Dendritic cell treated with granulocyte-macrophage colony-stimulating factor and Interleukin-4, amounts not matched to agents 40 ng/mL and 50 ng/mL, for 4 days (primary cell): Measurements from ENCODE around the gene CRYGN.

Experiments
- H3K27ac Mint-ChIP-seq: one replicate; pipeline ENCODE4 v1.8.0; 2022; ENCODE audit warnings: mild to moderate bottlenecking, mixed read lengths
- H3K27me3 Mint-ChIP-seq: one replicate; pipeline ENCODE4 v1.8.0; 2022; ENCODE audit warnings: mild to moderate bottlenecking, mixed read lengths
- H3K36me3 Mint-ChIP-seq: one replicate; pipeline ENCODE4 v1.8.0; 2022; ENCODE audit warnings: low read depth, mixed read lengths
- H3K4me1 Mint-ChIP-seq: one replicate; pipeline ENCODE4 v1.8.0; 2022; ENCODE audit warnings: low read depth, mixed read lengths
- H3K4me3 Mint-ChIP-seq: one replicate; pipeline ENCODE4 v1.8.0; 2022; ENCODE audit warnings: mild to moderate bottlenecking, moderate library complexity, mixed read lengths
- H3K9me3 Mint-ChIP-seq: one replicate; pipeline ENCODE4 v1.8.0; 2022; ENCODE audit warnings: mixed read lengths
- intact Hi-C: fragments of 100-400 bp; cut with micrococcal nuclease; formaldehyde crosslinking; loops from one replicate; pipeline ENCODE4 v1.15.0; 2022

CRYGN gene

GRCh38 chr7:151439855-151440798, at the start of gene CRYGN:
TSS of gene CRYGN (minus strand) at chr7:151440141. CDS start at chr7:151439917, 224 bp downstream.
- H3K27me3 Mint-ChIP-seq: peaks cover 36% of the 10 kb centered on the region

GRCh38 chr7:151489498-151489897, 49.6 kb upstream of the CRYGN start:
- H3K27ac Mint-ChIP-seq: no peak overlapping the region
- intact Hi-C loops: no loop called here
- H3K4me3 Mint-ChIP-seq: no peak overlapping the region
- no peaks in the 10 kb centered on the region for H3K9me3 Mint-ChIP-seq
- peaks cover 57% of the 10 kb centered on the region for H3K36me3 Mint-ChIP-seq
- peaks cover 57% of the 10 kb centered on the region for H3K4me1 Mint-ChIP-seq
- no peaks in the 10 kb centered on the region for H3K27me3 Mint-ChIP-seq

More at GRCh38 chr7:151439855-151440798, at the start of gene CRYGN:
- H3K9me3 Mint-ChIP-seq: no peaks in the 10 kb centered on the region
- intact Hi-C loops: no loop called here
- H3K4me3 Mint-ChIP-seq: peak within 1 kb of the TSS; percentile 64
- no peaks in the 10 kb centered on the region for H3K36me3 Mint-ChIP-seq
- peak within 1 kb of the TSS; percentile 60 for H3K27ac Mint-ChIP-seq
- H3K4me1 Mint-ChIP-seq: peaks cover 37% of the 10 kb centered on the region

GRCh38 chr7:151488096-151488495, 48.2 kb upstream of the CRYGN start:
- Mint-ChIP-seq H3K9me3 (no peaks in the 10 kb centered on the region), H3K4me1 (peaks cover 47% of the 10 kb centered on the region)
- intact Hi-C loops: no loop called here

GRCh38 chr7:151487228-151487627, 47.3 kb upstream of the CRYGN start:
- Mint-ChIP-seq H3K27me3 (no peaks in the 10 kb centered on the region), H3K4me1 (peaks cover 41% of the 10 kb centered on the region), H3K9me3 (no peaks in the 10 kb centered on the region), H3K4me3 (no peak overlapping the region), H3K27ac (peak overlapping the region; percentile 1), H3K36me3 (peaks cover 79% of the 10 kb centered on the region)
- intact Hi-C loops: no loop called here

More at GRCh38 chr7:151488096-151488495, 48.2 kb upstream of the CRYGN start:
- Mint-ChIP-seq H3K4me3 (no peak overlapping the region), H3K27me3 (no peaks in the 10 kb centered on the region), H3K36me3 (peaks cover 71% of the 10 kb centered on the region), H3K27ac (no peak overlapping the region)

GRCh38 chr7:151486074-151486473, 46.1 kb upstream of the CRYGN start:
- no peaks in the 10 kb centered on the region for H3K9me3 Mint-ChIP-seq
- H3K36me3 Mint-ChIP-seq: peaks cover 90% of the 10 kb centered on the region
- peak overlapping the region; percentile 1 for H3K27ac Mint-ChIP-seq
- no peaks in the 10 kb centered on the region for H3K27me3 Mint-ChIP-seq
- H3K4me1 Mint-ChIP-seq: peaks cover 35% of the 10 kb centered on the region
- no peak overlapping the region for H3K4me3 Mint-ChIP-seq
- intact Hi-C loops: no loop called here

- intact Hi-C loops: loop anchor here (1.0 kb wide), 1 partner anchor 32 kb away; no protein-coding TSS in a partner anchor
- H3K27ac Mint-ChIP-seq: peak overlapping the region; percentile 65
- H3K27me3 Mint-ChIP-seq: no peaks in the 10 kb centered on the region
- peaks cover 31% of the 10 kb centered on the region for H3K4me1 Mint-ChIP-seq
- no peak overlapping the region for H3K4me3 Mint-ChIP-seq
- peaks cover 84% of the 10 kb centered on the region for H3K36me3 Mint-ChIP-seq
- no peaks in the 10 kb centered on the region for H3K9me3 Mint-ChIP-seq
Observed at GRCh38 chr7:151484971-151485707, 45.2 kb upstream of the CRYGN start.

GRCh38 chr7:151483711-151483983, 43.7 kb upstream of the CRYGN start:
- intact Hi-C loops: no loop called here
- Mint-ChIP-seq H3K4me3 (no peak overlapping the region), H3K27me3 (no peaks in the 10 kb centered on the region), H3K36me3 (peaks cover 83% of the 10 kb centered on the region), H3K4me1 (peaks cover 31% of the 10 kb centered on the region), H3K27ac (no peak overlapping the region), H3K9me3 (no peaks in the 10 kb centered on the region)

GRCh38 chr7:151482883-151483710, 43.2 kb upstream of the CRYGN start:
- Mint-ChIP-seq H3K9me3 (no peaks in the 10 kb centered on the region), H3K4me1 (peaks cover 30% of the 10 kb centered on the region), H3K36me3 (peaks cover 83% of the 10 kb centered on the region), H3K4me3 (no peak overlapping the region), H3K27ac (no peak overlapping the region), H3K27me3 (no peaks in the 10 kb centered on the region)
- intact Hi-C loops: no loop called here

- no peaks in the 10 kb centered on the region for H3K9me3 Mint-ChIP-seq
Observed at GRCh38 chr7:151481650-151482505, 41.9 kb upstream of the CRYGN start.

GRCh38 chr7:151477867-151478266, 37.9 kb upstream of the CRYGN start:
- intact Hi-C loops: no loop called here
- Mint-ChIP-seq H3K4me1 (peaks cover 5% of the 10 kb centered on the region), H3K4me3 (no peak overlapping the region), H3K27me3 (no peaks in the 10 kb centered on the region), H3K36me3 (peaks cover 74% of the 10 kb centered on the region), H3K27ac (no peak overlapping the region), H3K9me3 (no peaks in the 10 kb centered on the region)

More at GRCh38 chr7:151481650-151482505, 41.9 kb upstream of the CRYGN start:
- intact Hi-C loops: no loop called here
- Mint-ChIP-seq H3K27ac (no peak overlapping the region), H3K4me1 (peaks cover 27% of the 10 kb centered on the region), H3K36me3 (peaks cover 85% of the 10 kb centered on the region), H3K4me3 (no peak overlapping the region), H3K27me3 (no peaks in the 10 kb centered on the region)

GRCh38 chr7:151472644-151473380, 32.9 kb upstream of the CRYGN start:
- no peak overlapping the region for H3K4me3 Mint-ChIP-seq
- H3K9me3 Mint-ChIP-seq: no peaks in the 10 kb centered on the region
- intact Hi-C loops: no loop called here
- H3K4me1 Mint-ChIP-seq: peaks cover 6% of the 10 kb centered on the region
- no peak overlapping the region for H3K27ac Mint-ChIP-seq
- H3K27me3 Mint-ChIP-seq: no peaks in the 10 kb centered on the region
- peaks cover 87% of the 10 kb centered on the region for H3K36me3 Mint-ChIP-seq

GRCh38 chr7:151470711-151471110, 30.8 kb upstream of the CRYGN start:
- peaks cover 6% of the 10 kb centered on the region for H3K4me1 Mint-ChIP-seq

More at GRCh38 chr7:151470711-151471110, 30.8 kb upstream of the CRYGN start:
- intact Hi-C loops: no loop called here
- Mint-ChIP-seq H3K27ac (no peak overlapping the region), H3K36me3 (peaks cover 86% of the 10 kb centered on the region), H3K9me3 (no peaks in the 10 kb centered on the region), H3K27me3 (no peaks in the 10 kb centered on the region), H3K4me3 (no peak overlapping the region)
